Endothelial cell of umbilical vein (primary cell): Measurements from ENCODE around the gene IL36G. TPM values are rescaled to one million over a fixed set of nuclear protein-coding genes. Genes with fewer than 3 reads are reported as not detected.

ENCODE experiments used
- BruUV-seq: library from RNA; stranded (reverse); fragments of 400-500 nt; replicated peaks from 2 replicates; lab custom pipeline; 2021; lab: Mats Ljungman, UMichigan
- CTCF ChIA-PET: fragments of 300-600, 350-600 bp; sonication (Branson Sonifier 250); formaldehyde crosslinking; loops from one replicate; lab custom pipeline; 2021; ENCODE audit warnings: antibody characterized with exemption, inconsistent platforms; lab: Charles Lee
- POLR2A ChIA-PET: fragments of 300-600, 350-600 bp; sonication (Branson Sonifier 250); formaldehyde crosslinking; loops from one replicate; lab custom pipeline; 2021; ENCODE audit warnings: antibody characterized with exemption, inconsistent platforms; lab: Charles Lee
- DNase-seq: peaks from one replicate; pipeline ENCODE4 v3.0.0-alpha.2; 2011; ENCODE audit warnings: low read depth, low spot score
- FAIRE-seq: peaks from 2 replicates; lab custom pipeline; 2011; peaks lifted over from hg19 to GRCh38; lab: Jason Lieb, UNC
- H2AFZ ChIP-seq: 2 replicates; pipeline ENCODE4 v1.6.0; 2012; ENCODE audit warnings: low read depth, low read length, control low read depth, inconsistent platforms
- H3K27ac ChIP-seq: 2 replicates; pipeline ENCODE4 v1.5.1; 2011; ENCODE audit warnings: low read depth, mild to moderate bottlenecking, control low read depth, low read length, moderate library complexity; ENCODE audit not compliant: insufficient read depth
- H3K27me3 ChIP-seq, 2 experiments: 2 replicates each; pipeline versions ENCODE4 v1.6.0 to v1.6.1; 2011; ENCODE audit warnings: low read length in 2 of 2, mixed read lengths in 1 of 2; ENCODE audit not compliant: control insufficient read depth in 2 of 2, insufficient read depth in 2 of 2
- H3K36me3 ChIP-seq, 2 experiments: 2 replicates in 1 of 2; 3 replicates in 1 of 2; pipeline ENCODE4 v1.5.1; 2011; ENCODE audit warnings: low read length in 2 of 2, mild to moderate bottlenecking in 1 of 2, moderate library complexity in 1 of 2; ENCODE audit not compliant: control insufficient read depth in 2 of 2, insufficient read depth in 2 of 2; ENCODE audit errors: extremely low read depth in 1 of 2
- H3K4me1 ChIP-seq: 3 replicates; pipeline ENCODE4 v1.5.1; 2011; ENCODE audit warnings: mild to moderate bottlenecking, low read length; ENCODE audit not compliant: control insufficient read depth, insufficient read depth; ENCODE audit errors: extremely low read depth
- H3K4me2 ChIP-seq: 2 replicates; pipeline ENCODE4 v1.6.1; 2011; ENCODE audit warnings: low read length, control low read depth, mixed read lengths; ENCODE audit not compliant: insufficient read depth
- H3K4me3 ChIP-seq, 3 experiments: fragments of 200-600 bp in 1 of 3; sonication (generic), shearing (Covaris generic) in 1 of 3; replicated peaks in 1 of 3; 2 replicates each; pipeline ENCODE4 v1.5.1; 2011 to 2016; ENCODE audit warnings: control low read depth in 3 of 3, low read length in 3 of 3, mild to moderate bottlenecking in 2 of 3, inconsistent platforms in 1 of 3, low read depth in 1 of 3, moderate library complexity in 1 of 3; ENCODE audit not compliant: insufficient read depth in 1 of 3
- H3K79me2 ChIP-seq: 2 replicates; pipeline ENCODE4 v1.6.0; 2012; ENCODE audit warnings: low read length, inconsistent platforms; ENCODE audit not compliant: control insufficient read depth, insufficient read depth
- H3K9ac ChIP-seq: replicated peaks from 2 replicates; pipeline ENCODE3; 2011; ENCODE audit warnings: low read length, control low read depth; ENCODE audit not compliant: insufficient read depth; ENCODE audit errors: extremely low read depth
- H3K9me1 ChIP-seq: replicated peaks from 3 replicates; pipeline ENCODE4 v1.6.0; 2011; ENCODE audit warnings: mild to moderate bottlenecking, low read length; ENCODE audit not compliant: control insufficient read depth, insufficient read depth; ENCODE audit errors: extremely low read depth
- H3K9me3 ChIP-seq: replicated peaks from 2 replicates; pipeline ENCODE4 v1.5.1; 2012; ENCODE audit warnings: low read length, inconsistent platforms; ENCODE audit not compliant: control insufficient read depth, insufficient read depth
- H4K20me1 ChIP-seq: replicated peaks from 2 replicates; pipeline ENCODE3; 2011; ENCODE audit warnings: mild to moderate bottlenecking, low read length; ENCODE audit not compliant: control insufficient read depth, insufficient read depth; ENCODE audit errors: extremely low read depth
- CTCF ChIP-seq, 2 donors: IDR thresholded peaks; 1 replicate in 1 of 2; 2 replicates in 1 of 2; pipeline ENCODE4 v1.5.1; 2011; ENCODE audit warnings: low read length in 2 of 2, mild to moderate bottlenecking in 2 of 2, moderate library complexity in 2 of 2, control low read depth in 1 of 2, inconsistent platforms in 1 of 2, low read depth in 1 of 2; ENCODE audit not compliant: insufficient read depth in 1 of 2; ENCODE audit errors: extremely low read depth in 1 of 2
- EZH2 ChIP-seq: IDR thresholded peaks from 2 replicates; pipeline ENCODE4 v1.6.1; 2012; ENCODE audit warnings: borderline replicate concordance, low read depth, mild to moderate bottlenecking, moderate library complexity, low read length, inconsistent platforms; ENCODE audit not compliant: severe bottlenecking
- FOS ChIP-seq: IDR thresholded peaks from 2 replicates; pipeline ENCODE4 v1.6.1; 2011; ENCODE audit warnings: mild to moderate bottlenecking, low read length, moderate library complexity, borderline replicate concordance; ENCODE audit not compliant: insufficient read depth
- GATA2 ChIP-seq: IDR thresholded peaks from 2 replicates; pipeline ENCODE4 v1.7.0; 2011; ENCODE audit warnings: low read depth, mild to moderate bottlenecking, moderate library complexity, mixed read lengths, low read length; ENCODE audit not compliant: insufficient read length, insufficient read depth
- JUN ChIP-seq: IDR thresholded peaks from 2 replicates; pipeline ENCODE4 v1.6.1; 2011; ENCODE audit warnings: borderline replicate concordance, low read depth; ENCODE audit not compliant: insufficient read length, insufficient read depth
- MAX ChIP-seq: IDR thresholded peaks from 2 replicates; pipeline ENCODE4 v1.6.1; 2011; ENCODE audit not compliant: insufficient read depth, insufficient read length
- MYC ChIP-seq: IDR thresholded peaks from one replicate; pipeline ENCODE4 v1.6.1; 2011; ENCODE audit warnings: mild to moderate bottlenecking, low read depth, low read length
- POLR2A ChIP-seq: IDR thresholded peaks from 2 replicates; pipeline ENCODE4 v1.6.1; 2012; ENCODE audit warnings: low read depth, mild to moderate bottlenecking, control low read depth, low read length
- POLR2AphosphoS5 ChIP-seq: IDR thresholded peaks from 2 replicates; pipeline ENCODE4 v1.6.1; 2012; ENCODE audit warnings: low read depth, mild to moderate bottlenecking, control low read depth, low read length, moderate library complexity; ENCODE audit not compliant: insufficient read depth
- dilution Hi-C: fragments of 300-500 bp; cut with MboI; formaldehyde crosslinking; loops from one replicate; pipeline ENCODE4 v1.15.0; 2019; ENCODE audit warnings: low sequenced_read_pairs; ENCODE audit not compliant: extremely low pct_ligation_motif_present
- intact Hi-C: fragments of 100-400 bp; cut with micrococcal nuclease; formaldehyde crosslinking; loops from one replicate; pipeline ENCODE4 v1.10.0; 2022
- polyA plus RNA-seq, 4 experiments: library from polyadenylated mRNA; depleted of rRNA in 3 of 4; stranded (reverse) in 3 of 4; unstranded in 1 of 4; fragments of >200 nt; gene quantifications; 2 replicates each; pipeline versions ENCODE4 v1.2.1 to v1.2.3, GENCODE V29; 2011 to 2012; ENCODE audit warnings: missing spikeins in 1 of 4
- total RNA-seq: library from RNA; stranded (reverse); gene quantifications from 2 replicates; pipeline ENCODE4 v1.2.3, GENCODE V29; 2021

Gene IL36G
- total and polyA plus RNA-seq, 2 donors (not counting 3 experiments of a cell fraction or from before 2014, with no cell fraction given): not detected

GRCh38 chr2:112962308-112963175, 15.3 kb upstream of the IL36G start:
- Histone ChIP-seq H4K20me1 (no peaks in the 10 kb centered on the region), H3K36me3 (no peaks in the 10 kb centered on the region), H3K9me3 (no peaks in the 10 kb centered on the region), H3K27me3 (peaks cover 12% of the 10 kb centered on the region in 2 experiments), H3K9ac (no peak overlapping the region), H3K9me1 (no peaks in the 10 kb centered on the region), H3K4me2 (no peak overlapping the region), H3K27ac (no peak overlapping the region), H2AFZ (no peak overlapping the region), H3K79me2 (no peaks in the 10 kb centered on the region), H3K4me3 (no peak overlapping the region), H3K4me1 (no peaks in the 10 kb centered on the region)
- CTCF ChIA-PET: interaction anchor here (1.5 kb wide), 1 partner anchor 149 kb away, joined by 3 read pairs; no protein-coding TSS in a partner anchor
- TF ChIP-seq EZH2: no peak
- no peak for TF ChIP-seq JUN
- TF ChIP-seq CTCF (IDR thresholded peaks at IDR 0.05; ENCODE audit: extremely low read depth in 1 of 2, insufficient read depth in 1 of 2, low read depth in 1 of 2, low read length in 2 of 2): no peak
- no peak for TF ChIP-seq MYC
- no peak for TF ChIP-seq FOS
- no peak for TF ChIP-seq GATA2
- TF ChIP-seq POLR2A: no peak
- no peak for TF ChIP-seq POLR2AphosphoS5
- no peak for TF ChIP-seq MAX
- intact Hi-C loops: no loop called here
- POLR2A ChIA-PET: no interaction called here
- BruUV-seq: no TSS peak
- FAIRE-seq (no peak), DNase-seq (no peak)
- dilution Hi-C loops: no loop called here
